GM12873 (cell line): Measurements from ENCODE around the gene NPHP4.

Experiments
- TF ChIP-seq, protein P1 (sequence below): IDR thresholded peaks from 2 replicates; pipeline ENCODE4 v1.5.1; 2012; ENCODE audit warnings: low read depth, mild to moderate bottlenecking, moderate library complexity, low read length, control low read depth; ENCODE audit not compliant: insufficient read depth; ENCODE audit errors: missing control alignments

Gene NPHP4

DNA sequence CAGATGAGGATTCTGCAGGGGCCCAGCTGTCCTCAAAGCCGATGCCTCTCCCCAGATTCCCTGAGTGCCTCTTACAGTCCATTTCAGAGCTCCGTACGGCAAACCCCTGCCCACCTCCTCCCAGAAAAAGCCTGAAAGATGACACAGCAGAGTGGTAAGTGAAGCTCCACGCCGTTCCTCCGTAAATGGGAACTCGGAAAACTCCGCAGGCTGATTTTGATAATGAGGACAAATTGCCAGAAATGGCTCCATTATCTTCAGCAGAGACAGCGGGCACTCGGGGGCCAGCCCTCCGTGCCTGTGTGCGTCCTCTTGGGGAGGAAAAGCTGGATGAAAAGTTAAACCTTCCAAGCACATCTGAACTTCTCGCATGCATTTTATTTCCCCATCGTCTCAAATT, 81.1 kb downstream of the NPHP4 start:
- TF ChIP-seq, protein P1, sequence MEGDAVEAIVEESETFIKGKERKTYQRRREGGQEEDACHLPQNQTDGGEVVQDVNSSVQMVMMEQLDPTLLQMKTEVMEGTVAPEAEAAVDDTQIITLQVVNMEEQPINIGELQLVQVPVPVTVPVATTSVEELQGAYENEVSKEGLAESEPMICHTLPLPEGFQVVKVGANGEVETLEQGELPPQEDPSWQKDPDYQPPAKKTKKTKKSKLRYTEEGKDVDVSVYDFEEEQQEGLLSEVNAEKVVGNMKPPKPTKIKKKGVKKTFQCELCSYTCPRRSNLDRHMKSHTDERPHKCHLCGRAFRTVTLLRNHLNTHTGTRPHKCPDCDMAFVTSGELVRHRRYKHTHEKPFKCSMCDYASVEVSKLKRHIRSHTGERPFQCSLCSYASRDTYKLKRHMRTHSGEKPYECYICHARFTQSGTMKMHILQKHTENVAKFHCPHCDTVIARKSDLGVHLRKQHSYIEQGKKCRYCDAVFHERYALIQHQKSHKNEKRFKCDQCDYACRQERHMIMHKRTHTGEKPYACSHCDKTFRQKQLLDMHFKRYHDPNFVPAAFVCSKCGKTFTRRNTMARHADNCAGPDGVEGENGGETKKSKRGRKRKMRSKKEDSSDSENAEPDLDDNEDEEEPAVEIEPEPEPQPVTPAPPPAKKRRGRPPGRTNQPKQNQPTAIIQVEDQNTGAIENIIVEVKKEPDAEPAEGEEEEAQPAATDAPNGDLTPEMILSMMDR: no peak

DNA sequence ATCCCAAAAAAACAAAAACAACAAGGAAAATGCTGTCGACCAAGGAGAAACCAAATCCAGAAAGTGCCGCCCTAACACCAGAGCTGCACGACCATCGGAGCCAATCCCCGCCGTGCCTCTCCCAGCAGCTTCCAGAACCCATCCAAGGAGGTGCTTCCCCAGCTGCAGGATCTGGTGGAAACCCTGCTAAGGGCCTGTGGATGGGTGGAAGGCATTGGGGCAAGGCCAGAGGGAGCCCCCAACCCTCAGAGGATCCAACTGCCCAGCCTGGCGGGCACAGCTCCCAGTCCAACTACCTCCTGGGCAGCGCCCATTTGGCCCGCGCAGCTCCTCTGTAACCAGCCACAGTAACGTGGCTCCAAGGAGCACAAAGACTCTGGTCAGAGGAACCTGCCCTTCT, 81.6 kb downstream of the NPHP4 start:
- TF ChIP-seq, protein P1: no peak

DNA sequence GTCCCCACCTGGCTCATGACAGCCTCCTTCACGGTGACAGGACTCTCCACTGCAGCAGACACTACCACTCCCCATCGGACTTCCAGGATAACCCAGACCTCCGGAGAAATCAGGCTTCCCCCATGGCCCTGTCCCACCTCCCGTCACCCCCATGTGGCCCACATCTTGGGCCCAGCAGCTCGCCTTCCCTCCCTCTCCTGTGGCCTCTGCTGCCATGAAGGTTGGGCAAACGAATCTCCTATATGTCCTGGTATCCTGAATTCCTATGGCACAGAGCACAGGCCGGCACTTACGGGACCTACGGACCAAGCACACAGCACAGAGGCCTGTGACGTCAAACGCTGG, 82.0 kb downstream of the NPHP4 start:
- TF ChIP-seq, protein P1: no peak

DNA sequence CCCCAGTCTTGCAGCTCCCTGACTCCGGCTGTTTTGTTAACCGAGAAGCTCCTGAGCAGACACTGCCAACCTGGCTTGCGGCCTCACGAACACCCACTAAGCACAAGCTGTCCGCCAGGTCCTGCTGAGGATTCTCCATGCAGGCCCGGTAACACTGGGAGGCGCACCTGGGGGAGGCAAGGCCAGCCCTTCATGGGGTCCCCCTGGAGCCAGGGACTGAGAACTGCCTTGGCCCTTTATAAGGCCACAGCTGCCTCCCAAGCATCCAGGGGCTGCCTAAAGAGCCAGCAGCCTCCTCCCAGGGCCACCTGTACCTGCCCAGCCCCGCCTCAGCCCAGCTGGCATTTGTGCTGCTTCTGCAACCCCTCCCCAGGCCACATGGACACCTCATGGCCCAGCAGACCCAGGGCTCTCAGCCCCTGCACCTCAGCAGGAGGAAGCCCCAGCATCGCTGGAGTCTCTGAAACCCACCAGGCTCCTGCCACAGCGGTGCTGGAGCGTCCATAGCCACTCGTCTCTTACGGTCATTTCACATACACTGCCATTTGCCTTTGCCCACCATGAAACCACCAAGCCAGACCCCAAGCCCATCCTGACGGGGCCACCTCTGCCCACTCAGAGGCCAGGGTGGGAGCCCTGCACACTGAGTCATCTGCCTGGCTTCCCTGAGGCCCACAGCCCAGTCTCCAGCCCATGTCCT, 82.5 kb downstream of the NPHP4 start:
- TF ChIP-seq, protein P1: no peak

DNA sequence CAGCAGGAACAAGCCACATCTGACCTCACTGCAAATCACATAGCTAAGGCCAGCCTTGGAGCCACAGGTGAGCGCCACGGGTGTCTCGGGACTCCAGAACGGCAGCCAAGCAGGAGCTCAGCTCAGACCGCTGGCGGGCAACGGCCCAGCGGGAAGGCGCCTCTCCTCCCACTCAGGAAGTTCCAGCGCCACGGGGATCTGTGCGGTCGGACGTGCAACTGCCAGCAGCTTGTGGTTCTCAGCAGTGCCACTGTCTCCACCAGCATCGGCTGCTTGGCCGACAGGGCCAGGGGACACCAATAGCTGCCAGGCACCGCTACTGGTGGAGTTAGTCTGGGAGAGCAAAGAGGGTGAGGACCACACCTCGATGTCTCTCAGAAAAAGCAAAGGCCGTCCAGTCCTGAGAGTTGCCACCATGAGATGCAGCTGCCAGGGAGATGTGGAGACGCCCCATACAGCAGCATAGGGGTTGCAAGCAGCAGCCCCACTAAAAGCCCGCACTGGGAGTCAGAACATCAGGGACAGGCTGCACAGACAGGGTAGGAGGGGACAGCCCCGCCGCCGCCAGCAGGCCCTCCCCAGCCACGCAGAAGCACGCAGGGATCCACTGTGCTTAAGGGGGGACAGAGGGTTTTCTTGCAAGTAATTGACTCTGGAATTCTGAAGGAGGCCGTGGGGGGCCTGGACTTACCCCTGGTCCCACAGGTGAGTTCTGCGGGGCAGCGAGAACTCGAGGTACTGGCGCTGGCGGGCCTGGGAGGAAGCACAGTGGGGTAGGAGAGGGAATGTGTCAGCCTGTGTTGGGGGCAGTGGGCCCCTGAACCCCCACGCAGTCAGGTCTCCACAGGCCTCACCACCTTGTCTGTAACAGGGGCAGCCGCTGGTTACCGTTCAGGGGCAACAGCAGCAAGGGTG, 83.5 kb downstream of the NPHP4 start:
- TF ChIP-seq, protein P1: no peak

DNA sequence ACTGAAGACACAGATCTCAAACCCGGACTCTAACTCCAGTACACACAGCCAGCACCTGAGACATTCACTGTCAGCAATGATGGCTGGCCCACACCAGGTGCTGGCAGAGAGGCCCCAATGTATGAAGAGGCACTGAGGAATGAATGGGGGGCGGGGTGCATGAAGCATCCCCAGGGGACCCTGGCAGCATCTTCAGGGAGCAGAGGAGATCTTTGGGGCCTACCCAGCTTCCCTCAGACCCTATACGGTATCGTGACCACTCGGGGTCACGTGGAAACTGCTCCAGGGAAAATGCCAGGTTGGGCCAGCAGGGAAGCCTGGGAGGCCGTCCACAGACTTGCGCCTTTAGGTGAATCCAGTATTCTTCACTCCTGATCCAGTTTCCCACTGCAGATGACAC, 84.3 kb downstream of the NPHP4 start:
- TF ChIP-seq, protein P1: no peak

DNA sequence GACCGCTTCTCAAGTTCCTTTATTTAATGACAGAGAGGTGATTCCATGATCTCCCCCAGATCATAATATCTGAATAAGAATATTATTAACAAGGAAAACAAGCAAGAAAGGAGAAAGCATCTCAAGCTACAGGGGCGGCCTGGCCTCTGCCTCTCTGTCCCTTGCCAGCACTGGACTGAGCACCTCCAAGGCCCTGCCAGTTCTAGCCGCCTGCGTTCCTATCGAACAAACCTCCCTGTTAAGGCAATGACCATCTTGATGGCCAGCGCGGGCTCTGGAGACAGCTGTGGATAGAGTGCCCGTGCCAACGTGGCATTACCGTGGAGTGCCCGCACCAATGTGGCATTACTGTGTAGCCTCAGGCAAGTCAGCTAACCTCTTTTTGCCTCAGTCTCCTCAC, 84.8 kb downstream of the NPHP4 start:
- TF ChIP-seq, protein P1: no peak
